Tibial nerve (tissue), 4 donors: ENCODE results near the gene LIPA. TPM values are rescaled to one million over a fixed set of nuclear protein-coding genes. Genes with fewer than 3 reads are reported as not detected.

Experiments used
- DNase-seq, 2 donors: peaks; one replicate each; pipeline ENCODE4 v3.0.0-alpha.2; 2019; ENCODE audit warnings: low spot score in 2 of 2
- H3K27ac ChIP-seq, 4 donors: fragments of 200-600 bp; sonication (generic) in 3 of 4; one replicate each; pipeline ENCODE4 v1.5.1; 2017 to 2019; ENCODE audit warnings: mild to moderate bottlenecking in 1 of 4
- H3K27me3 ChIP-seq, 2 donors: fragments of 200-600 bp; sonication (generic) in 1 of 2; one replicate each; pipeline versions ENCODE4 v1.5.1 to v1.6.0; 2017 to 2019
- H3K36me3 ChIP-seq, 3 donors: fragments of 200-600 bp; sonication (generic); one replicate each; pipeline ENCODE4 v1.5.1; 2018 to 2019
- H3K4me1 ChIP-seq, 4 donors: fragments of 200-600 bp; sonication (generic) in 3 of 4; one replicate each; pipeline ENCODE4 v1.5.1; 2017 to 2019
- H3K4me3 ChIP-seq, 4 donors: fragments of 200-600 bp; sonication (generic) in 3 of 4; one replicate each; pipeline ENCODE4 v1.5.1; 2017 to 2019; ENCODE audit warnings: mild to moderate bottlenecking in 1 of 4, moderate library complexity in 1 of 4
- H3K9me3 ChIP-seq, 4 donors: fragments of 200-600 bp; sonication (generic) in 3 of 4; one replicate each; pipeline ENCODE4 v1.5.1; 2017 to 2019
- CTCF ChIP-seq, 5 experiments: fragments of 200-600 bp in 3 of 5; fragments of 450-650 bp in 2 of 5; sonication (generic) in 3 of 5; IDR thresholded peaks; one replicate each; pipeline ENCODE4 v1.5.1; 2016 to 2019; ENCODE audit warnings: antibody characterized with exemption in 5 of 5, mild to moderate bottlenecking in 3 of 5, moderate library complexity in 2 of 5
- EP300 ChIP-seq, 2 donors: sonication (generic); formaldehyde crosslinking; IDR thresholded peaks; one replicate each; pipeline ENCODE4 v1.6.1; 2017; ENCODE audit warnings: antibody characterized with exemption in 2 of 2, mild to moderate bottlenecking in 1 of 2
- POLR2A ChIP-seq, 2 donors: fragments of 450-650 bp; IDR thresholded peaks; one replicate each; pipeline ENCODE4 v1.6.1; 2017; ENCODE audit warnings: antibody characterized with exemption in 2 of 2, mild to moderate bottlenecking in 2 of 2, moderate library complexity in 2 of 2
- WGBS, 2 donors: methylation state at CpG; one replicate each; pipeline ENCODE4 v1.1.5; 2018; 5-methylcytosine and 5-hydroxymethylcytosine counted together
- total RNA-seq, 4 donors: library from RNA; depleted of rRNA; stranded (reverse); fragments of >200 nt; gene quantifications; one replicate each; pipeline ENCODE4 v1.1.0, GENCODE V29; 2016

The LIPA gene
- total RNA-seq, 4 donors from 2014 or later = 36.6 to 57.9 (median 39.5) TPM

- Histone ChIP-seq H3K27ac (peak overlapping the region in 3 of 4 donors; percentile 46 to 79 (median 72)), H3K9me3 (no peaks in the 10 kb centered on the region), H3K36me3 (no peaks in the 10 kb centered on the region), H3K4me3 (peak overlapping the region; percentile 27 to 55 (median 54)), H3K4me1 (peaks cover 0 to 20% (median 8%) of the 10 kb centered on the region in 4 donors), H3K27me3 (peaks cover 0 to 20% of the 10 kb centered on the region in 2 donors)
- DNase-seq = peak in 1 of 2 donors; percentile 14
- 6 to 19% methylated on average over 32 to 59 of the region's 60 CpGs for WGBS, 2 donors
- no peak for TF ChIP-seq CTCF (IDR thresholded peaks at IDR 0.05)
- no peak for TF ChIP-seq EP300 (IDR thresholded peaks at IDR 0.05)
- no peak for TF ChIP-seq POLR2A (IDR thresholded peaks at IDR 0.05)
Measured at GRCh38 chr10:89207801-89208551, 43.6 kb downstream of the LIPA start.

- TF ChIP-seq POLR2A (IDR thresholded peaks at IDR 0.05) (peak in 1 of 2 donors; percentile 27), CTCF (IDR thresholded peaks at IDR 0.05) (no peak), EP300 (IDR thresholded peaks at IDR 0.05) (peak in 1 of 2 donors; percentile 66)
- Histone ChIP-seq H3K9me3 (no peaks in the 10 kb centered on the region), H3K36me3 (no peaks in the 10 kb centered on the region), H3K4me1 (peaks cover 0 to 20% (median 8%) of the 10 kb centered on the region in 4 donors), H3K27me3 (peaks cover 0 to 20% of the 10 kb centered on the region in 2 donors), H3K4me3 (peak within 1 kb of the TSS; percentile 27 to 55 (median 54)), H3K27ac (peak within 1 kb of the TSS; percentile 46 to 79 (median 64))
- 1% methylated on average over 26 to 28 of the region's 28 CpGs for WGBS, 2 donors
- DNase-seq = peak; percentile 67 to 81
Measured at GRCh38 chr10:89207181-89207800, 44.3 kb downstream of the LIPA start, which contains the start of gene CH25H. Gene CH25H, minus strand, starts transcription at chr10:89207317. Its CDS starts 25 bp downstream, at chr10:89207292.

GRCh38 chr10:89206402-89207180 is 45.0 kb downstream of the LIPA start:
- H3K27ac ChIP-seq = peak overlapping the region in 3 of 4 donors; percentile 55 to 79 (median 72)
- WGBS, 2 donors = 8 to 16% methylated on average over 34 to 37 of the region's 42 CpGs
- H3K9me3 ChIP-seq = no peaks in the 10 kb centered on the region
- peaks cover 0 to 20% of the 10 kb centered on the region in 2 donors for H3K27me3 ChIP-seq
- no peak for TF ChIP-seq EP300 (IDR thresholded peaks at IDR 0.05)
- no peak for TF ChIP-seq POLR2A (IDR thresholded peaks at IDR 0.05)
- no peak for TF ChIP-seq CTCF (IDR thresholded peaks at IDR 0.05)
- H3K4me3 ChIP-seq = peak overlapping the region; percentile 27 to 55 (median 54)
- DNase-seq = peak in 1 of 2 donors; percentile 14
- no peaks in the 10 kb centered on the region for H3K36me3 ChIP-seq
- peaks cover 0 to 20% (median 8%) of the 10 kb centered on the region in 4 donors for H3K4me1 ChIP-seq

GRCh38 chr10:89204621-89205185 is 46.9 kb downstream of the LIPA start:
- TF ChIP-seq POLR2A (IDR thresholded peaks at IDR 0.05) = no peak
- TF ChIP-seq EP300 (IDR thresholded peaks at IDR 0.05) = no peak
- no peak for TF ChIP-seq CTCF (IDR thresholded peaks at IDR 0.05)
- 75 to 79% methylated on average over 6 of the region's 6 CpGs for WGBS, 2 donors
- no peak for DNase-seq
- no peak overlapping the region for H3K4me3 ChIP-seq
- peaks cover 0 to 20% (median 8%) of the 10 kb centered on the region in 4 donors for H3K4me1 ChIP-seq
- no peaks in the 10 kb centered on the region for H3K9me3 ChIP-seq
- H3K27ac ChIP-seq = no peak overlapping the region
- H3K36me3 ChIP-seq = no peaks in the 10 kb centered on the region
- H3K27me3 ChIP-seq = peaks cover 0 to 26% of the 10 kb centered on the region in 2 donors
